A673 (cell line): ENCODE data around the gene ADAM12. TPM values are rescaled to one million over a fixed set of nuclear protein-coding genes. Genes with fewer than 3 reads are reported as not detected.

Source experiments
- BruUV-seq: library from RNA; stranded (reverse); fragments of 400-500 nt; replicated peaks from 2 replicates; lab custom pipeline; 2021; lab: Mats Ljungman, UMichigan
- CTCF ChIA-PET: fragments of 300-600 bp; sonication (Branson Sonifier 250); formaldehyde crosslinking; loops from one replicate; lab custom pipeline; 2022; ENCODE audit warnings: antibody characterized with exemption; lab: Charles Lee
- POLR2A ChIA-PET: fragments of 300-600 bp; sonication (Branson Sonifier 250); formaldehyde crosslinking; loops from one replicate; lab custom pipeline; 2022; ENCODE audit warnings: antibody characterized with exemption; ENCODE audit not compliant: low non-redundant PET; lab: Charles Lee
- DNase-seq: peaks from one replicate; pipeline ENCODE4 v3.0.0-alpha.2; 2015; ENCODE audit warnings: low spot score
- H3K27ac ChIP-seq: fragments of 200-600 bp; sonication (generic); 2 replicates; pipeline ENCODE4 v1.5.1; 2016; ENCODE audit warnings: mixed run types, low read depth, mild to moderate bottlenecking, mixed read lengths, antibody characterized with exemption, low read length; ENCODE audit not compliant: poor library complexity, severe bottlenecking
- H3K27me3 ChIP-seq: fragments of 200-600 bp; sonication (generic); replicated peaks from 2 replicates; pipeline ENCODE4 v1.6.1; 2017; ENCODE audit warnings: mixed run types, low read depth, mild to moderate bottlenecking, mixed read lengths, antibody characterized with exemption, low read length; ENCODE audit not compliant: insufficient read depth, poor library complexity
- H3K36me3 ChIP-seq: fragments of 200-600 bp; sonication (generic); 2 replicates; pipeline ENCODE4 v1.6.1; 2016; ENCODE audit warnings: mixed run types, mild to moderate bottlenecking, mixed read lengths, antibody characterized with exemption, low read length; ENCODE audit not compliant: insufficient read depth, poor library complexity, severe bottlenecking
- H3K4me1 ChIP-seq: fragments of 200-600 bp; sonication (generic); 2 replicates; pipeline ENCODE4 v1.6.1; 2017; ENCODE audit warnings: mixed run types, mild to moderate bottlenecking, mixed read lengths, antibody characterized with exemption, low read length; ENCODE audit not compliant: insufficient read depth, poor library complexity, severe bottlenecking
- H3K4me3 ChIP-seq: fragments of 200-600 bp; sonication (generic); 2 replicates; pipeline ENCODE4 v1.5.1; 2016; ENCODE audit warnings: low read depth, mixed run types, mild to moderate bottlenecking, mixed read lengths, low read length; ENCODE audit not compliant: poor library complexity, severe bottlenecking
- H3K9me3 ChIP-seq: fragments of 200-600 bp; sonication (generic); 2 replicates; pipeline ENCODE4 v1.6.1; 2016; ENCODE audit warnings: mixed run types, low read depth, mild to moderate bottlenecking, mixed read lengths, antibody characterized with exemption, low read length; ENCODE audit not compliant: poor library complexity, severe bottlenecking
- CTCF ChIP-seq: fragments of 300-800, 200-600 bp; sonication (generic); conservative IDR thresholded peaks from 2 replicates; pipeline ENCODE4 v1.5.1; 2017; ENCODE audit warnings: low read depth, mild to moderate bottlenecking, antibody characterized with exemption, low read length, moderate library complexity, mixed read lengths
- EZH2 ChIP-seq: fragments of 200-600 bp; sonication (generic); IDR thresholded peaks from 2 replicates; pipeline ENCODE4 v1.6.1; 2017; ENCODE audit warnings: borderline replicate concordance, low read depth, mild to moderate bottlenecking, mixed read lengths, antibody characterized with exemption, low read length; ENCODE audit not compliant: poor library complexity, severe bottlenecking
- intact Hi-C: fragments of 100-400 bp; cut with micrococcal nuclease; formaldehyde crosslinking; loops from one replicate; pipeline ENCODE4 v1.10.0; 2022; ENCODE audit not compliant: unreplicated experiment
- total RNA-seq: library from RNA; stranded (reverse); gene quantifications from 2 replicates; pipeline ENCODE4 v1.2.3, GENCODE V29; 2021

The ADAM12 gene
- total RNA-seq, 1 experiment from 2014 or later, result 0.17 TPM

DNA sequence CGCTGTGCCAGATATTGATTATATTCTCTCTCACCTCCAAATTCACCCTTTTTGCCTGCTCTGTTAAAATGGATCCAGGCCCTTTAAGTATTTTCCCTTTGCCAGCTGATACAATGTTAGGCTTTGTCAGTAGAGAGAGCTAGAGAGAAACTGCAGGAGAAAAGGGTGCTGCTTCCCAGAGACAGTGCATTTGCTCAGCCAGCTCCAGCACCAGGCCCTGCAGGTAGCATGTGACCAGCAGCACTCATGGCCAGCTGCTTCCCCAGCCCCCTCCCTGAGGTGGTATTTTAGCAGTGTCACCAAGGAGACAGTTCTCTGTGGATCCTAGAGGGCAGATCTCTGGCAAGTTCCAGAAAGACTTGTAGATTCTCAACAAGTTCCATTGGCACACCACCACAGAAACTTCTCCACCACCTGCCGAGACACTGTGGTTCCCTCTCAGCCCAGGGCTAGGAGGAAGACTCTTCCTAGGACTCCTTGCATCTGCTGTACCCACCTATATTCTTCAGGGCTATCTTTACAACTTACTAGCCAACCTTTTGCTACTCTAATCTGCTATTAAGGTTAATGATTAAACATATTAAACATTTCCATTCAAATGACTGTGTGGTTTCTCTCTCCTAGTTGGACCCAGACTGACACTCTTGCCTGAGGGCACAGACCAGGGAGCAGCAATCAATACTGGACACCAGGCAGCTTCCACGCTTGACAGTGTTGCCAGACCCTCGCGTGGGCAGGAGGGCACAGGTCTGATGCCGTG lies 35.6 kb upstream of the ADAM12 start:
- no peak overlapping the region for H3K27ac ChIP-seq
- no peaks in the 10 kb centered on the region for H3K36me3 ChIP-seq
- intact Hi-C loops, result no loop called here
- H3K4me1 ChIP-seq, result no peaks in the 10 kb centered on the region
- ChIA-PET CTCF (no interaction called here), POLR2A (no interaction called here)
- H3K4me3 ChIP-seq, result no peak overlapping the region
- H3K9me3 ChIP-seq, result no peaks in the 10 kb centered on the region
- DNase-seq, result no peak
- BruUV-seq, result no TSS peak
- H3K27me3 ChIP-seq, result no peaks in the 10 kb centered on the region
- TF ChIP-seq CTCF (no peak), EZH2 (no peak)

DNA sequence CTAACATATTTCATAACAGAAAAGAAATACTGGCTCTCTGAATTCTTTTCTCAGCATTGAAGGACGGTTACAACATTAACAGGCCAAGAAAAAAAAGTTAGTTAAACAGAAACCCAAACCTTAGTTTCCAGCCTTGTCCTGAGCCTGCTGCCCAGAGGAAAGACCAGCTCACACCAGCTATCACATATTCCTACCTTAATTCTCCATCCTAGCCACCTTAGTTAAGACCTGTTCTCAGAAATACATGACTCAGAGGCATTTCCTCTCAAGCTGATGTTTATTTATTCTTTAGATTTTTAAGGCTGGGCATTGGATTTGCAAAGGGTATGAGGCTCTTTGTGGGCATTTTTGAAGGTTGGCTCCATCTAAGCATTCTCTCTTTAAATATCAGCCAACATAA lies 34.3 kb upstream of the ADAM12 start:
- BruUV-seq, result no TSS peak
- ChIA-PET CTCF (no interaction called here), POLR2A (no interaction called here)
- H3K27me3 ChIP-seq, result no peaks in the 10 kb centered on the region
- no peaks in the 10 kb centered on the region for H3K9me3 ChIP-seq
- intact Hi-C loops, result no loop called here
- DNase-seq, result no peak
- H3K36me3 ChIP-seq, result no peaks in the 10 kb centered on the region
- no peak overlapping the region for H3K4me3 ChIP-seq
- no peak overlapping the region for H3K27ac ChIP-seq
- TF ChIP-seq EZH2, result no peak
- no peak for TF ChIP-seq CTCF
- H3K4me1 ChIP-seq, result no peaks in the 10 kb centered on the region

DNA sequence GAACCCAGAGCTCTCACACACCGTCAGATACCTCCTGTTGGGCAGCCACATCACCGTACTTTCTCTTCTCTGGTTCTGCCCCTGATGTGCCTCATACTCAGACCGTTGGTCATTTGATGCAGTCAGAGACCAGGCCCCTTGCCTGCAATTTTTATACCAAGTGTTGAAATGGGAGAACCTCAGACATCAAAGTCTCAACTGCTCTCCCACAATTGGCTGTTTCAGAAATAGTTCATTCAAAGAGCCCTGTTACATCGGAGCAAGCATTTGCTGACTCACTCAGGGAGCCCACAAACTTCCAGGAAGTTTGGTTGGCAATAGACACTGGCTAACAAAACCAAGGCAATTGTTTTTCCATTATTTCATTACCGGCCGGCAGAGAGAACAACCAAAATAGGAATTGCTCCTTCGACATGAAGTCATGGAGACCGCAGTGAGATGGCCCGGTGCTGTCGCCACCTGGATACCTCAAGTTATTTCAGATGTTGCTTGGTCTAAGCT lies 33.5 kb upstream of the ADAM12 start:
- H3K4me1 ChIP-seq, result no peaks in the 10 kb centered on the region
- H3K36me3 ChIP-seq, result no peaks in the 10 kb centered on the region
- intact Hi-C loops, result no loop called here
- no peaks in the 10 kb centered on the region for H3K9me3 ChIP-seq
- POLR2A ChIA-PET, result no interaction called here
- BruUV-seq, result no TSS peak
- H3K27ac ChIP-seq, result no peak overlapping the region
- no peak for DNase-seq
- CTCF ChIA-PET, result no interaction called here
- no peak for TF ChIP-seq EZH2
- no peak for TF ChIP-seq CTCF
- H3K27me3 ChIP-seq, result no peaks in the 10 kb centered on the region
- H3K4me3 ChIP-seq, result no peak overlapping the region
